A549 (cell line): ENCODE results near the gene C11orf98. TPM values are rescaled to one million over a fixed set of nuclear protein-coding genes. Genes with fewer than 3 reads are reported as not detected.

Source experiments
- ATAC-seq, 2 experiments: fragments of 200-7000 bp in 1 of 2; fragments of >200 bp in 1 of 2; cut with Nextera tagmentation in 1 of 2; cut with Tn5 transposase in 1 of 2; 3 replicates each; pipeline versions ENCODE4 v1.8.0 to v1.9.1; 2018 to 2020; ENCODE audit warnings: mild to moderate bottlenecking in 1 of 2, moderate library complexity in 1 of 2
- CTCF ChIA-PET: fragments of 300-600 bp; sonication (Branson Sonifier 250); formaldehyde crosslinking; extraction: SDS; loops from one replicate; lab custom pipeline; 2021; ENCODE audit warnings: antibody characterized with exemption, inconsistent platforms; lab: Yijun Ruan, JAX
- POLR2A ChIA-PET: fragments of 350-600 bp; formaldehyde crosslinking; extraction: SDS; loops from one replicate; lab custom pipeline; 2021; ENCODE audit warnings: antibody characterized with exemption, inconsistent platforms; lab: Yijun Ruan, JAX
- DNase-seq, 2 experiments: peaks; one replicate each; pipeline versions ENCODE4 v3.0.0 to v3.0.0-alpha.2; 2011 to 2016; ENCODE audit warnings: low read depth in 1 of 2, low spot score in 1 of 2
- FAIRE-seq: peaks from 2 replicates; lab custom pipeline; 2011; peaks lifted over from hg19 to GRCh38; lab: Jason Lieb, UNC
- H3K27ac ChIP-seq, 2 experiments: fragments of >200 bp; sonication (Bioruptor Twin); formaldehyde crosslinking; 3 replicates each; pipeline ENCODE4 v1.5.1; 2016 to 2017
- H3K4me1 ChIP-seq: fragments of >200 bp; sonication (Bioruptor Twin); formaldehyde crosslinking; 3 replicates; pipeline ENCODE4 v1.6.1; 2016
- H3K4me2 ChIP-seq: fragments of >200 bp; sonication (Bioruptor Twin); formaldehyde crosslinking; 3 replicates; pipeline ENCODE4 v1.6.1; 2016
- H3K4me3 ChIP-seq: fragments of >200 bp; sonication (Bioruptor Twin); formaldehyde crosslinking; 3 replicates; pipeline ENCODE4 v1.5.1; 2016
- H3K9me3 ChIP-seq: fragments of >200 bp; sonication (Bioruptor Twin); formaldehyde crosslinking; 3 replicates; pipeline ENCODE4 v1.6.1; 2016
- CEBPB ChIP-seq, 2 experiments: fragments of >200 bp in 1 of 2; sonication (Bioruptor Twin) in 1 of 2; formaldehyde crosslinking in 1 of 2; IDR thresholded peaks; 2 replicates each; pipeline ENCODE4 v1.6.1; 2012 to 2016
- CHD2 ChIP-seq: fragments of 150-350 bp; IDR thresholded peaks from 2 replicates; pipeline ENCODE4 v1.6.1; 2014; ENCODE audit warnings: low read length; ENCODE audit not compliant: partially characterized antibody
- CTCF ChIP-seq: fragments of >200 bp; sonication (Bioruptor Twin); formaldehyde crosslinking; IDR thresholded peaks from 3 replicates; pipeline ENCODE4 v1.5.1; 2016
- EHMT2 ChIP-seq: fragments of 200-600 bp; sonication (generic); IDR thresholded peaks from 2 replicates; pipeline ENCODE4 v1.6.1; 2016; ENCODE audit warnings: antibody characterized with exemption, low read depth, mild to moderate bottlenecking, moderate library complexity
- FOSB ChIP-seq: fragments of 250-450 bp; sonication (Bioruptor Pico); IDR thresholded peaks from 2 replicates; pipeline ENCODE4 v1.5.0; 2020; ENCODE audit warnings: mild to moderate bottlenecking, moderate library complexity
- FOSL2 ChIP-seq, 2 experiments: fragments of 450-650 bp in 1 of 2; fragments of >200 bp in 1 of 2; sonication (Bioruptor Twin) in 1 of 2; formaldehyde crosslinking; IDR thresholded peaks; 2 replicates each; pipeline versions ENCODE4 v1.5.0 to v1.6.1; 2016 to 2020; ENCODE audit warnings: mild to moderate bottlenecking in 1 of 2, moderate library complexity in 1 of 2
- HEYL ChIP-seq: fragments of 250-450 bp; sonication (Bioruptor Pico); IDR thresholded peaks from 2 replicates; pipeline ENCODE4 v1.8.0; 2021; ENCODE audit warnings: mild to moderate bottlenecking, moderate library complexity
- JUN ChIP-seq, 2 experiments: fragments of >200 bp; sonication (Bioruptor Twin); formaldehyde crosslinking; IDR thresholded peaks; 2 replicates in 1 of 2; 3 replicates in 1 of 2; pipeline ENCODE4 v1.6.1; 2016 to 2017
- JUNB ChIP-seq: fragments of >200 bp; sonication (Bioruptor Twin); formaldehyde crosslinking; IDR thresholded peaks from 2 replicates; pipeline ENCODE4 v1.6.1; 2016
- MAFK ChIP-seq: fragments of 450-650 bp; IDR thresholded peaks from 2 replicates; pipeline ENCODE4 v1.6.1; 2014; ENCODE audit not compliant: partially characterized antibody
- MAX ChIP-seq: IDR thresholded peaks from 2 replicates; pipeline ENCODE4 v1.6.1; 2012
- NPAS2 ChIP-seq: fragments of 250-450 bp; sonication (Bioruptor Pico); IDR thresholded peaks from 2 replicates; pipeline ENCODE4 v1.8.0; 2022; ENCODE audit warnings: mild to moderate bottlenecking, moderate library complexity, borderline replicate concordance
- NR3C1 ChIP-seq: fragments of >200 bp; sonication (Bioruptor Twin); formaldehyde crosslinking; IDR thresholded peaks from 3 replicates; pipeline ENCODE4 v1.6.1; 2017
- PBX3 ChIP-seq: IDR thresholded peaks from 2 replicates; pipeline ENCODE4 v1.6.1; 2012
- PHF8 ChIP-seq: fragments of 200-600 bp; sonication (generic); IDR thresholded peaks from 2 replicates; pipeline ENCODE4 v1.6.1; 2016; ENCODE audit warnings: low read depth, mild to moderate bottlenecking, antibody characterized with exemption, moderate library complexity, borderline replicate concordance
- POLR2AphosphoS2 ChIP-seq: conservative IDR thresholded peaks from 2 replicates; pipeline ENCODE4 v1.6.1; 2012; ENCODE audit warnings: low read length, improper control_type of control experiment, inconsistent platforms
- RARB ChIP-seq: fragments of 250-450 bp; sonication (Bioruptor Pico); IDR thresholded peaks from 2 replicates; pipeline ENCODE4 v1.8.0; 2021; ENCODE audit warnings: mild to moderate bottlenecking, moderate library complexity
- REST ChIP-seq: fragments of 200-600 bp; sonication (generic); IDR thresholded peaks from 2 replicates; pipeline ENCODE4 v1.6.1; 2016; ENCODE audit warnings: antibody characterized with exemption, mild to moderate bottlenecking, moderate library complexity
- RNF2 ChIP-seq: fragments of 200-600 bp; sonication (generic); IDR thresholded peaks from 2 replicates; pipeline ENCODE4 v1.6.1; 2016; ENCODE audit warnings: low read depth, mild to moderate bottlenecking, antibody characterized with exemption, moderate library complexity, borderline replicate concordance
- SMC3 ChIP-seq: fragments of >200 bp; sonication (Bioruptor Twin); formaldehyde crosslinking; IDR thresholded peaks from 3 replicates; pipeline ENCODE4 v1.6.1; 2018; ENCODE audit warnings: inconsistent platforms
- ZNF302 ChIP-seq: fragments of 250-450 bp; sonication (Bioruptor Pico); IDR thresholded peaks from 2 replicates; pipeline ENCODE4 v1.9.0; 2021; ENCODE audit warnings: inconsistent platforms, mild to moderate bottlenecking, moderate library complexity
- WGBS: methylation state at CpG from one replicate; pipeline ENCODE4 v1.1.6; 2017; ENCODE audit errors: missing lambda C conversion rate; 5-methylcytosine and 5-hydroxymethylcytosine counted together
- polyA plus RNA-seq, 4 experiments: library from polyadenylated mRNA; depleted of rRNA in 3 of 4; stranded (reverse); fragments of >200 nt; fragmentation: RNase III in 1 of 4; extraction: RNeasy Plus Mini Kit Qiagen cat#74134 plus additional on column Dnase treatment in 1 of 4; gene quantifications; 2 replicates in 3 of 4; 3 replicates in 1 of 4; pipeline ENCODE4 v1.2.3, GENCODE V29; 2011 to 2017

The C11orf98 gene
- polyA plus RNA-seq, 2 of the 4 experiments (the other 2 are of a cell fraction) = 91.7 to 140 TPM

GRCh38 chr11:62665075-62665598, at the start of gene C11orf98, which contains the start of gene CSKMT (continued):
- TF ChIP-seq REST (peak; percentile 24), PBX3 (peak; percentile 85), CHD2 (peak; percentile 46), HEYL (CRISPR knock-in tag) (no peak), POLR2AphosphoS2 (peak; percentile 78; the same call in 1 of the 2 replicates), EHMT2 (no peak), RARB (CRISPR knock-in tag) (peak; percentile 90), NPAS2 (CRISPR knock-in tag) (no peak), PHF8 (peak; percentile 78; the same call in 1 of the 2 replicates), JUNB (no peak), ZNF302 (CRISPR knock-in tag) (no peak), RNF2 (no peak), SMC3 (no peak), NR3C1 (no peak), MAX (peak; percentile 56; the same call in 1 of the 2 replicates), CTCF (no peak), JUN (IDR thresholded peaks at IDR 0.05) (peak; percentile 99 to 100), CEBPB (IDR thresholded peaks at IDR 0.05) (no peak)

GRCh38 chr11:62713343-62713742, 48.3 kb upstream of the C11orf98 start:
- H3K27ac ChIP-seq = peak overlapping the region; percentile 56 to 80
- peaks cover 48% of the 10 kb centered on the region for H3K4me1 ChIP-seq
- ATAC-seq = peak in 1 of 2 experiments; percentile 15; a peak in 1 of 6 replicates
- peak; percentile 52 to 58 for DNase-seq
- POLR2A ChIA-PET = interaction anchor here (0.6 to 3.6 kb wide), 3 partner anchors 14 to 233 kb away, joined by 5 to 28 read pairs (median 15); partner anchors contain the start of genes HNRNPUL2, TTC9C and ZBTB3
- CTCF ChIA-PET = interaction anchor here (0.9 to 3.0 kb wide), 6 partner anchors 10 to 318 kb away, joined by 3 to 11 read pairs (median 4); no protein-coding TSS in a partner anchor
- H3K4me3 ChIP-seq = no peak overlapping the region
- FAIRE-seq = no peak
- H3K9me3 ChIP-seq = no peaks in the 10 kb centered on the region
- H3K4me2 ChIP-seq = peak overlapping the region; percentile 67
- WGBS = 17% methylated on average over 2 of the region's 2 CpGs
- TF ChIP-seq FOSB (CRISPR knock-in tag) (no peak), MAFK (peak; percentile 24), FOSL2 (IDR thresholded peaks at IDR 0.05) (no peak), FOSL2 (CRISPR knock-in tag; IDR thresholded peaks at IDR 0.05) (peak; percentile 11; the same call in 1 of the 2 replicates)
